ENCODE results near the gene NGF.

The NGF gene

DNA sequence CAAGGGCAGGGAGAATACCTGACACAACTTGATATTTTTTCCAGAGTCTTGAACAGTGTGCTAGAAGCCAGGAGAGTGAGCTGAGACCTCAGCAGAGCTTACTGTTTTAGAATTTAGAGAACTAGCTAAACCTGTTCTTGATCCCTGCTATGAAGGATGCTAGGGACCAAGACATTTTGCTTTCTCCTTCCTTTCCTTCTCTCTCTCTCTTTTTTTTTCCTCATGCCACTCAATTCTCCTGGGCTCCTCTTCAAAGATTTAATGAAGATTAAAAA, 99.0 kb downstream of the NGF start:
- DNase-seq (ENCODE audit: low read depth, low spot score), result no peak

DNA sequence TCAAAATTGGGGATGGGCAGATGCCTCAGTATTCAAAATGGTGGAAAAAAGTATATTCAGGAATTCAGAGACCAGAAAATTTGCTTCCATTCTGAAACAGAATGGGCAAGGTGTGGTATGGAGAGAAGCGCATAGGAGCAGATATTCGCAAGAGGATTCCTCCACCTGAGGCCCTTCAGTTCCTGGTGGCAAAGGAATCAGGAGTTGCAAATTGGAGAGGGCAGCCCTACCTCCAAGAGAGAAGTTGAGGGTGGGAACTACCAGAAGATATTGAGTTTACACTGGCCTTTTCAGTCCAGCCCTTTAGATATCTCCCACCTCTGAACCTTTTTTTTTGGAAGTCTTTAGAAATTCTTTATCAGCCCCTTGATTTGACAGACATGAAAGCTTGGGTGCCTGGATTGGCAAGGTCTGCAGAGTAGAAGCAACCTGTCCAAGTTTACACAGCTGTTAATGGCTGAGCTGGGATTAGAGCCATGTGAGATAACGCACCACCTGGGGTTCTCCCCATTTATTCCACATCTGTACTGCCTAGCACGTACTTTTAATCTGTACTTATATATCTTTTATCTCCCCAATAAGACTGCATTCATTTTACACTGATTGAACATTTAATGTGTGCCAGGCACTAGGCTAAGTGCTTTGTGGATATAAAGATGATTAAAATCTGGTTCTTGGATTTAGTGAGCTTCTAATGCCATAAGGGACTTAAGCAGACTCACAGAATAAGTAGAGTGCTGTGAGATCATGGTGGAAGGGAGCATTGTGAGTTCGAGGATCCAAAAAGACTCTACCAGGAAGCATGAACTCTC, 99.5 kb downstream of the NGF start:
- no peak for DNase-seq (ENCODE audit: low read depth, low spot score)

DNA sequence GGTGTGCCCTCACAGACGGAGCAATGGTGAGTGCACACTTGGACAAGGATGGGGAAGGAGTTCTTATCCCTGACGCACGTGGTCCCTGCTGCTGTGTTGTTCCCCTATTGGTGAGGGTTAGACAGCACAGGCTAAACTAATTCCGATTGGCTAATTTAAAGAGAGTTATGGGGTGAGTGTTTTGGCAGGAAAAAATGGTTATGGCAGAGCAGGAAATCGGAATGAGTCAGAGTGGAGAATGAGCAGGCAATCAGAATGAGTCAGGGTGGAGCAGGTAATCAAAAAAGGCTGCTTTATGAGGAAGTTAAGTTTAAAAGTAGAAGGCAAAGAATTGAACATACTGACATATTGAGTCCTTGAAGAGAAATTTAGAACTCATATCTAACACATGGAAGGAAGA, 100.5 kb downstream of the NGF start:
- DNase-seq (ENCODE audit: low read depth, low spot score), result no peak

GRCh38 chr1:115237023-115237422, 101.0 kb downstream of the NGF start:
- no peak for DNase-seq (ENCODE audit: low read depth, low spot score)
